GM18873 (cell line): ENCODE data around the gene NR2F6.
A peak's percentile ranks its signal among the peaks of the same experiment; 100 is the strongest.

Experiments used
- ATAC-seq: cut with Tn5 transposase; IDR thresholded peaks from one replicate; pipeline ENCODE4 v1.9.1; 2021; ENCODE audit warnings: mild to moderate bottlenecking, moderate library complexity, moderate number of reproducible peaks; ENCODE audit not compliant: unreplicated experiment, low FRiP score

The NR2F6 gene

DNA sequence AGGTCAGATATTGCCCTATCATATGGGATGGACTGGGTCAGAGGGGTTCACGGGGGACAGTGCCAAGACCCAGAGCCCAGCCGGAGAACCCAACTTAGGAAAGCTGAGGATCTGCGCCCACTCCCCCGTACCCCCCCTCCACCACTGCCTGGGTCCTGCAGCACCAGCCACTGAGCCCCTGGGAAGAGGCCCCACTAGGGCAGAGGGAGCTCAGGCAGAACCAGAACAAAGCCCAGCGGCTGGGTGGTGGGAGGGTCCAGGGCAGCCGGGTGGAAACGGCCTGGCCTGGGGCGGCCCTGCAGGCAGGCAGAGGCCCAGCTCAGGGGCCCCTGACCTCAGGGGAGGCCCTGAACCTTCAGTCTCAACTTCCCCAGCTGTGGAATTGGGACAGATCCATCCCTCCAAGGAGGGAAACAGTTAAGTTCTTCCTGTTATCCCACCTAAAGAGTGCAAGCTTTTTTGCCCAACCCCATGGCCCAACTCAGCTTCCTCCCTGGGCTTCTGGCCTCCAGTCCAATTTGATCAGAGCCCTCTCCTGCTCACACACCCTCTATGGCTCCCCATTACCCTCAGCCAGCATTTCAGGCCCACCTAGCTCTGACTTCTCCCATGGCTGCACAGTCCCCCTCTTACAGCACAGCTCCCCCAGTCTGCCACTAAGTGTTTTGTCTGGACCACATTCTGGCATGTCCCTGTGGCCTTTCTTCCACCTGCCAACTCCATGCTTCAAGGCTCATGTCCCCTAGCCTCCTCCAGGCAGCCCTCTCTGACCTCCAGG is 3.1 kb downstream of the NR2F6 start:
- ATAC-seq, result no peak

DNA sequence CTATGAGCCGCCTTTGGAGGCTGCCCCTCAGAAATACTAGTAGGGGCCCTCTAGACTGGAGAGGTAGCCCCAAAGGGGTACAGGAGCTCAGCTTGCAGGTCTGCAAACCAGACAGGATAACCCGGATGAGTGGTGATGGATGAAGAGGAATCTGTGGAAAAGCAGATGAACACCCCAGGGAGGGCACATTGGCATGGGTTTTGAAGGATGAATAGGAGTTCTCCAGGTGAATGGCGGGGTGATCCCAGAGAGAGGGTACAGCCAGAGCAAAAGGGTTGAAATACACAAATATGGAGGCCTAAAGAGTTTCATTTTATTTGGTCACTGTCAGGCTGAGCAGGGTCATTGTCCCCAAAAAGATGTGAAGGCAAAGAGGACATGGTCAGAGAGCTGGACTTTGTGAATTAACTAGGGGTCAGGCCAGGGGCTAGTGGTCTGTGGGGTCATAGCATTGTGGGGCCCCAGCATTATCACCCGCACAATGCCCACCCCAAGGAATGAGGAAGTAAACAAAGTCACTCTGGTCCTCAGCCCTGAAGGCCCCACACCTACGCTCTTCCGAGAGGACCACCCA is 4.8 kb downstream of the NR2F6 start:
- ATAC-seq, result no peak

DNA sequence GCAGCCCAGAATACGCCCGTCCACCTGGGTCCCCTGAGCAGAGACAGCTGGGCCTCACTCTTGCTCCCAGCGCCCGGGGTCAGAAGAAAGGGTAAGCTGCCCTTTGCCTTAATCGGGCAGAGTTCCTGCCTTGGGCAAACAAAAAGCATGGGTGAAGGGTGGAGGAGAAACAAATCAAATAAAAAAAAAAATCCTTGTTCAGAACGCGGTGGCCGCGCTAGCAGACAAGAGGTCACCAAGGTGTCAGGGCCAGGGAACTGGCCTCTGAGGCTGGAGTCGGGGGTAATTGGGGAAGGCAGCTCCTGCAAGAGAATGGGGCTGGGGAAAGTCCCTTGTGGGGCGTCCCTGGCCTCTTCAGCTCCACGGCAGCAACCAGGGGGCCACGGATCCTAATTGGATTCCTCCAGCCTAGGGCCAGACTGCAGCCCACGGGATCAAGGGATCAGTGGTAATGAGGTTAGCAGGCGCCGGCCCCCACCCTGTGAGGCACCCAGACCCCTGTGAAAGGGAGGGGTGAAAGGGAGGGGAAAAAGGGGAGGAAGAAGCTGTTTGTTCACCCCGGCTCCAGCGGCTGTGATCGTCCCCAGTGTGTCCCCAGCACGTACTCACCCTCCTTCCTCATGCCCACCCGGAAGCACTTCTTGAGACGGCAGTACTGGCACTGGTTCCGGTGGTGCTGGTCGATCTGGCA is 5.5 kb downstream of the NR2F6 start:
- ATAC-seq, result no peak

DNA sequence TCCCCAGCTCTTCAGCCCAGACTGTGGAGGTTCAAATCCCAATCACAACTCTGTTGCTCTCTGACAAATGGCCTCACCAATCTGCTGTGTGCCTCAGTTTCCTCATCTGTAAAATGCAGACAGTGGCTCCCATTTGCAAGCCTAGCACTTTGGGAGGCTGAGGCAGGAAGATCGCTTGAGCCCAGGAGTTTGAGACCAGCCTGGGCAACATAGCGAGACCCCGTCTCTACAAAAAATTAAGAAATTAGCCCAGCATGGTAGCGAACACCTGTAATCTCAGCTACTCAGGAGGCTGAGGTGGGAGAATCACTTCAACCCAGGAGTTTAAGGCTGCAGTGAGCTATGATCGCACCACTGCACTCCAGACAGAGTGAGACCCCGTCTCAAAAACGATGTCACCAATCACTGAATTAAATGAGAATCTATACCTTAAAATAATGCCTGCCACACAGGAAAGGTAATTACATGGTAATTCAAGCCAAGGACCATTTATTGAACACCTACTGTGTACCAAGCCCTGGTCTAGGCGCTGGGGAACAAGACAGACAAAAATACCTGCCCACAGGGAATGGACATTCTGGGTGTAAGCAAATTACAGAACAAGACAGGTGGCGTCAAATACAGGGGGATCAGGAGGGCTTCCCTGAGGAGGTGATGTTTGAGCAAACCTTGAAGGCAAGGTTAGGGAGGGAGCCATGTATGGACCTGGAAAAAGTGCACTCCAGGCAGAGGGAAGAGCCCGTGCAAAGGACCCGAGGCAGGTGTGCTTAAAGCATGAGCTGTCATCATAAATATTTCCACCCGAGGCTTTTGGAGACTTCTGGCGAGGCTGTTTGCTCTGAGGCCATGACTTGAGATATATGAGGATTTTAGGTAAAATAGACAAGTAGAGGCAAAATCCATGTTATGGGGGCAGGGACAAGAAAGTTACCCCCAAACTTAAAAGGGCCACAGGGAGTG is 7.7 kb downstream of the NR2F6 start:
- no peak for ATAC-seq

DNA sequence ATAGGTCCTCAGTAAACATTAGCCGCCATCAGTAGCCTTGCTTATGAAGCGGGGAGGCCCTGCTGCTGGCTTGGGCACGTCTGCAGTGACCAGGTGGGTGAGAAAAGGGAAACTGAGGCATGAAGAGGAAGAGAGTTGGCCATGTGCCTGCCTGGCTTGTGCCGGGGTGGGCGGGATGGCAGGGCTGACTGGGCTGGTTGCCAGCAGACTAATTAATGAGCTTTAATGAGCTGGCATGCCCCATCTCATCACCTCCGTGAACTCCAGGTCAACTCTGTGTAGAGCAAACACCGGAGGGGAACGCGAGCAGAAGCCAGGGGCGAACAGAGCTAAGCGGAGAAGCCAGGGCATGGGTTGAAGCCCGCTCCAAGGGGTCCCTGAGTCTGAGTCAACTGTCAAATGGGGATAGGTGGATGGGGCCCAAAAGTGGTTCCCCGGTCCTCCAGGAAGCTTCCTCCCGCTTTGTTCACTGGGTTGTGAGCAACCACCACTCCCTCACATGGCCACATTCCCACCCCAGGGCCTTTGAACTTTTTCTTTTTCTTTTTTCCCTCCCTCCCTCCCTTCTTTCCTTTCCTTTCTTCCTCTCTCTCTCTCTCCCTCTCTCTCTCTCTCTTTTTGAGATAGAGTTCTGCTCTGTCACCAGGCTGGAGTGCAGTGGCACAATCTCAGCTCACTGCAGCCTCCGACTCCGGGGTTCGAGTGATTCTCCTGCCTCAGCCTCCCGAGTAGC is 8.7 kb downstream of the NR2F6 start:
- ATAC-seq, result no peak

DNA sequence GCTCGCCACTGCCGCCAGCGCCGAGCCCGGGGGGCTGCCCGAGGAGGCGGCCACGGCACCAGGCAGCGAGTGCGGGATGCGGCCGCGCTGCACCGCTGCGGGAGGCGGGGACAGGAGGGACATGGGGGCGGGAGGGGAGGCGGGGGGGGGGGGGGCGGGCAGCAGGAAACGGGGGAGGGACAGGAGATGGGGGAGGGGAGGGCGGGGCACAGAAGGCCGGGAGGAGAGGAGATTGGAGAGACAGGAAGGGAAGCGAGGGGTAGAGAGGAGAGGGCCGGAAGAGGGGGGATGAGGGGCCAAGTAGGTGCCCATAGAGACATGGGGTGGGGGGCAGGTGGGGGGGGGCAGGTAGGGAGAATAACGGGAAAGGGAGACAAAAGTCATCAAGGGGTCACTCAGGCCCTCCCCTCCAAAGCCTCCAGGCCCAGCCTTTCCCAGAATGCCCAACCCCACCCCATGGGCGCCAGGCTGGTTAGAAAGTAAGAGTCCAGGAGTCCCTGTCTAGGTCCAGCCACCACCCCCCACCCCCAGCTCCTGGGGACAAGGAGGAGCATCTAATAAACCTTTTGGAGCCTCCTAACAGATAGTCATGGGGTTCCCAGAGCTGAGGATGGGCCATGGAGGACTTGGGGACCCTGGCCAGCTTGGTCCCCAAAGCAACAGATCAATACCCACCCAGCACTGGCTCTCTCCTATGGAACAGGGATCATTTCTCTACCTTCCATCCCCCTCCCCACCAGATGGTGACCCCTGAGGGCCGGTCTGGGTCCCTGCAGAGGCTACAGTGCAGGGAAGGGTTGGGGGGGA is 9.5 kb downstream of the NR2F6 start:
- no peak for ATAC-seq

DNA sequence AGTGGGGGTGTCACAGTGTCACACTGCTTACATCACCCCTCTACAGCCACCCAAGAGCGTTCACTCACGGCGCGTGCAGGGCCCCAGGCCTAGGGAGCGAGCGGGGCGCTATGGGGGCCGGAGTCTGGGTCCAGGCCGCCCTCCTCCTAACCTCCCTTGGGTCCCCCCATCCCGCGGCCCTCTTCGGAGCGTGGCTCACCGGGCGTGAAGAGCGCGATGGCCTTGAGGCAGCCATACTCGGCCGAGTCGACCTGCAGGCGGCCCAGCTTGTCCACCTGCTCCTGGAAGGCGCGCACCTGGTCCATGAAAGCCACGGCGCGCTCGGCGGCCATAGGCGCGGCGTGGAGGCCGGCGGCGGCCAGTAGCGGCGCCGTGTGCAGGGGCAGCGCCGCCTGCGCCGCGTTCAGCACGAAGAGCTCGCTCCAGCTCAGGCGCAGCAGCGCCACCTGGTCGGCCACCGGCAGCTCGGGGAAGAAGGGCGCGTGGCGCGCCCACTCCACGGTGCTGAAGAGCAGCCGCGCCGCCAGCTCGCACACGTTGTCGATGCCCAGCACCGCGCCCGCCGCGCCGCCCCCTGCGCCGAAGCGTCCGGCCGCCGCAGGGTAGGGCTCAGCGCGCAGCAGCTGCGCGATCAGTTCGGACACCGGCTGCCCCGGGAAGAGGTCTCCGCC is 10.3 kb downstream of the NR2F6 start:
- ATAC-seq, result peak; percentile 43

DNA sequence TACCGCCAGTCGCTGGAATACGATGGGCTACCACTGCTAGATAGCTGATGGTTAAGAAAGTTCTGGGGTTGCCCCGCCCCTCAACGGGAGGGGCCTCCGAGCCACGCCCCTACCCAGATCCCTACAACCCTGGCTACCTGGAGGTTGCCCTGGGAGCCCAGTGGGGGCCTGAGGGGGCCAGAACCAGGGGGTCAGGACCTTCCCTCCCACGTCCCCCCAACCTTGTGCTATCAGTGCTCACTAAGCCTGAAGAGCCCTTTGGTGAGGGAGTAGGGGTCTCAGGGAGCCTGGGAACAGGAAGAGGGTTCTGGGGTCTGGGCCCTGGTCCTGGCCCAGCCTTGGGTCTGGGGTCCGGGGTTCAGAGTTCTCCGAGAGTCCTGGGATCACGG is 10.8 kb downstream of the NR2F6 start:
- peak; percentile 38 for ATAC-seq

DNA sequence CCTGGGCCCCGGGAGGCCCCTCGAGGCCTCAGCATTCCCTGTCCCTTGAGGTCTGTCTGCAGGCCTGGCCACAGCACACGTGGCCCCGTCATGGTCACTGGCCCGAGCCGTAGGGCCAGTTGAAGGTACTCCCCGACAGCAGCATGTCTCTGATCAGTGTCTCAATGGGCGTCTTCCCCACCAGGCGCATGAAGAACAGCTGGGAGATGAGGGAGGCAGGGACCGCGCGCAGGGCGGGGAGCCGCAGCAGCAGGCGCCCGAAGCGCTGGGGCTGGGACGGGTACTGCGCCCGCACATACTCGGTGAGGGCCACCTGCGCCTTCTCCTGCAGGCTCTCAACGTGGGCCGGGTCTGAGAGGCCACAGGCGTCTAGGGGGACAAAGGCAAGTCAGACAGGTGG is 13.5 kb downstream of the NR2F6 start:
- no peak for ATAC-seq

DNA sequence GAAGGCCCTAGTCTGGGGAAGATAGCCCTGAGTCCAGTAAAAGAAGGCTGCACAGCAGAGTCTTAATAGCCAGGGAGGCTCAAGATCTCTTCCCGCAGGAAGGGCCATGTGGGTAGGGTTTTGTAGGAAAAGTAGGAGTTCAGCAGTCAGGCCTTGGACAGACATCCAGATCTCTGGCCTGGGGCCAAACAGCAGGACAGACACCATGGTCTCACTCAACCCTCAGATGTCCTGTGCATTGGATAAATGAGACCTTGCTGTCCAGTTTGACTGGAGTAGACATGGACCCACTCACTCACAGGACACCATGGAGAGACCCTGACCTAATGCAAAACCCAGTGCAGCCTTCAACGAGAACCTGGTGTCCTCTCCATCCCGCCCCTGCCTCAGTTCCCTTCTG is 15.8 kb downstream of the NR2F6 start:
- no peak for ATAC-seq

DNA sequence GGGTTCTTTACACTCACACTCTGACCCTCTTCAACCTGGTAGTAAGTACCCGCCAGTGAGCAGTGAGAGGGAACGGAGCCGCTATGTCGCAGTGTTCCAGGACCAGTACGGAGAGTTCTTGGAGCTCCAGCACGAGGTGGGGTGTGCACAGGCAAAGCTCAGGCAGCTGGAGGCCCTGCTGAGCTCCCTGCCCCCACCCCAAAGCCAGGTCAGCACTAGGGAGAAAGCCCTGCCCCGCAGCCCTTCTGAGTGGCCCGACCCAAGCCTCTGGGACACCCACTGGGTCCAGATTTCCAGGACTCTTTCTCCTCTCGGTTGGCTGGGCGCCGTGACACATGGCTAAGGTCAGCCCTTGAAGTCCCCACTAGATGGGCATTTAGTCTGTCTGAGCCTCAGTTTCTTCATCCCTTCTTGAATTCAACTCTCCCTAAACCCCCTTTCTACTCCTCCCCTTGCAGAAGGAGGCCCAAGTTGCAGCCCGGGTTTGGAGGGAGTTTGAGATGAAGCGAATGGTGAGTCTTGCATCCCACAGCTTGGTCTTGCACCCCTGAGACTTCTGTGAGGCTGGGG is 17.8 kb downstream of the NR2F6 start:
- no peak for ATAC-seq

DNA sequence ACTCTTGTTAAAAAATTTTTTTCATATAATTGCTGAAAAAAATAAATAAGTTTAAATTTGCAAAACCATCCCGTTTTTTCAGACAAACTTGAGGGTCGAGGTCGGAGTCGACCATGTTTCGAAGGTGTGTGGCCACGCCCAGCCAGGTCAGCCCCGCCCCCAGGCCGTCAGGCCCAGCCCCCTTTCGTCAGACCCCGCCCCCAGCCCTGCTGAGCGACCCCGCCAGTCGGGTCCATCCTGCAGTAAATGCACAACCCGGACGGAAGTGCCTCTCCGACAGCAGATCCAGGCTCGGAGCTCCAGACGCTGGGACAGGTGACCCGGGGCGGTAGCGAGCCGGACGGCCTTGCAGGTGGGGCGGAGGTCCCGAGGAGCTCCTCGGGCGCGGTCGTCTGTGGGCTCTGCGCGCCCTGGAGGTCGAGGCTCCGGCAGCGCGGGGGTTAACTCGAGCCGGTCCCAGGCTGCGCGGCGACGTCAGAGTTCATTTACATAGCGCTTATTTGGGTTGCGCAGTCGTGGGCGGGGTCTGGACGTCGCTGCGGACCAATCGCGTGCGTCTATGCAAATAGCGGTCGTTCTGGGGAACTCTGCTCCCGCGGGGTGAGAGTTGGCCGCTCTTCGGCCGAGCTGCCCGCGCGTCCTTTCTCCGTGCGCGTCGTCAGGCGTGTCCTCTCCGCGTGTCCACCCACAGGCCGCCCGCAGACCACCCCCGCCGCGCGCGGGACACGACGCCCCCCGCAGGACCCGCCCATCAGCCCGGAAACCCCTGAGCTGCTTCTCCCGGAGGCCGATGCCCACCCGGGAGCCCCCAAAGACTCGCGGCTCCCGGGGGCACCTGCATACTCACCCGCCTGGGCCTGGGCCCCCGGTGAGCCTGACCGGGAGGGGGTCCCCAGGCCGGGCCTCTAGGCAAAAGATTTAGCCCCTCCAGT is 19.5 kb downstream of the NR2F6 start, which contains the start of gene OCEL1:
OCEL1 (plus strand) TSS at position 225 of the 932 bp plus-strand sequence; CDS start at position 247, 22 bp downstream.
- peak; percentile 91 for ATAC-seq

DNA sequence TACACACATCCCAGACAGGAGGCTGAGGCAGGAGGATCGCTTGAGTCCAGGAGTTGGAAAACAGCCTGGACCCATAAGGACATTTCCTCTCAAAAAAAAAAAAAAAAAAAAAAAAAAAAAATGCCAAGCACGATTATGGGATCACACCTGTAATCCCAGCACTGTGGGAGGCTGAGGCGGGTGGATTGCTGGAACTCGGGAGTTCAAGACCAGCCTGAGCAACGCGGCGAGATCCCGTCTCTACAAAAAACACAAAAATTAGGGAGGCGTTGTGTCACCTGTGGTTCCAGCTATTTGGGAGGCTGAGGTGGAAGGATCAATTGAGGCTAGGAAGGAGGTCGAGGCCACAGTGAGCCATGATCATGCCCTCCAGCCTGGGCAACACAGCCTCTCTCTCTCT is 20.7 kb downstream of the NR2F6 start:
- no peak for ATAC-seq

DNA sequence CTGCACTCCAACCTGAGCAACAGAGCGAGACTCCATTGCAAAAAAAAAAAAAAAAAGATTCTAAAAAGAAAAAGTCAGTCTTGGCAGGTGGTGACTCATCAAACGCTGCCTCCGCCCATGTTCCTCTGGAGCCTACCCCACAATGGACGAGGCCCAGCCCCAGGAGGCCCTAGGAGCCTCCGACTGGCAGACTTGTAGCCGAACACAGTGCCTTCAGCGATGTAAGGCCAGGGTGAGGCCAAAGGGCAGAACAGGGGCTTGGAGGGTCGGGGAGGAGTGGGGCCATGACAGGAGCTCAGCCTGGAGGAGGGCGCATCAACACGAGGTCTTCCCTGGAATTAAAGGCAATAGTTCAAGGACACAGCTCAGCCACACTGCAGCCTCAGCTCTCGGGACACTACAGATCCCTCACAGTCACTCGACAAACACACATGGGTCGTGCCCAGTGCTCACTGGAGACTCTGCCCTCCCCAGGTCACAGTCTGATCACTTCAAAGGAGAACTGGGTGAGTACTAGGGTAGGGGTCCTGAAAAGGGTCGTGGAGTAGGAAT is 25.4 kb downstream of the NR2F6 start:
- no peak for ATAC-seq

DNA sequence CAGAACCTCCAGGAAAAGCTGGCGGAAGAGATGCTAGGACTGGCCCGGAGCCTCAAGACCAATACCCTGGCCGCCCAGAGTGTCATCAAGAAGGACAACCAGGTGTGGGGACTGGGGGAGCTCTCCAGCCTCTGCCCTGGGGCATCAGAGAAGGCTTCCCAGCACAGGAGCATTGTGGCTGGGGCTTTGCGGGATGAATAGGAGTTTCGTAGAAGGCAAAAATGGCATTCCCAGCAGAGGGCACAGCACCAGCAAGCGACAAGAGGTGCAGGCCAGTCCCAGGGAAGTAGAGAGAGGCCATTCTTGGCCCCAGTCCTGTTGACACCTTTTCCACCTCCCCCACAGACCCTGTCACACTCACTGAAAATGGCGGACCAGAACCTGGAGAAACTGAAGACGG is 26.4 kb downstream of the NR2F6 start:
- ATAC-seq, result no peak

DNA sequence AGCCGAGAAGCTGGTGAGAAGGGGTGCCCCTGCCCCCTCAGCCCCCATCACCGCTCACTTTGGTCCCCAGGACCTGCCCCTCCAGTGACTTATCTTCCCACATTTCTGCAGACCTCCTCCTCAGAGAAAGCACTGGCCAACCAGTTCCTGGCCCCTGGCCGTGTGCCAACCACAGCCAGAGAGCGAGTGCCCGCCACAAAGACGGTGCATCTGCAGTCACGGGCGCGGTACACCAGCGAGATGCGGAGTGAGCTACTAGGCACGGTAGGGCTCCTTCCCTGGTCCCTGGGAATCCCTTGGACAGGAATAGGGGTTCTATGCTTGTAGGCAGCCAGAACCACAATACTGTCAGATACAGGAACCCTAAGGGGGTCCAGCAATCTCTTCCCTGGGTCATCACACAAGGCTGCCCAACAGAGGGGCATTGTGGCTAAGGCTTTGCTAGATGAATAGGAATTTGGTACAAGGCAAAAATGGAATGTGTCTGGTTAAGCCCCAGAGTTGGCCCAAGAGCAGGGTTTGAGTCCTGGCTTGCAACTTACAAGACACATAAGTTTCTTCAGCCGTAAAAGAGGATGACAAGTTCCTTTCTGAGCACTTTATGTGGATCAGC is 29.6 kb downstream of the NR2F6 start:
- ATAC-seq, result no peak
